T-cell (primary cell): ENCODE data around the gene HLCS. TPM values are rescaled to one million over a fixed set of nuclear protein-coding genes. Genes with fewer than 3 reads are reported as not detected.

Experiments
- ATAC-seq, 4 experiments: fragments of 200-7000 bp in 3 of 4; fragments of 150-1000 bp in 1 of 4; cut with Tn5 transposase; replicated peaks in 1 of 4; 1 replicate in 3 of 4; 2 replicates in 1 of 4; pipeline ENCODE4 v1.10.0; 2021; ENCODE audit warnings: moderate library complexity in 3 of 4, mild to moderate bottlenecking in 2 of 4, moderate number of reproducible peaks in 1 of 4
- CTCF ChIA-PET, 2 donors: fragments of 300-600 bp; sonication (Branson Sonifier 250); formaldehyde crosslinking; loops; one replicate each; lab custom pipeline; 2022; ENCODE audit warnings: antibody characterized with exemption in 2 of 2; lab: Charles Lee
- POLR2A ChIA-PET, 2 donors: fragments of 300-600 bp; sonication (Branson Sonifier 250); formaldehyde crosslinking; loops; one replicate each; lab custom pipeline; 2022; ENCODE audit warnings: antibody characterized with exemption in 2 of 2; lab: Charles Lee
- DNase-seq, 35 experiments: peaks; one replicate each; pipeline versions ENCODE4 v3.0.0 to v3.0.0-alpha.2; 2013 to 2023
- H3K27ac ChIP-seq: one replicate; pipeline ENCODE4 v1.5.1; 2013; ENCODE audit warnings: low read length
- H3K27me3 ChIP-seq, 2 experiments: replicated peaks in 1 of 2; 1 replicate in 1 of 2; 2 replicates in 1 of 2; pipeline versions ENCODE4 v1.6.1 to v1.7.0; 2013; ENCODE audit warnings: low read length in 1 of 2, mixed read lengths in 1 of 2; ENCODE audit not compliant: control insufficient read depth in 2 of 2, insufficient read depth in 2 of 2; ENCODE audit errors: extremely low read depth in 1 of 2
- H3K36me3 ChIP-seq, 2 donors: 1 replicate in 1 of 2; 2 replicates in 1 of 2; pipeline versions ENCODE4 v1.6.1 to v1.7.0; 2013; ENCODE audit warnings: low read length in 1 of 2; ENCODE audit not compliant: control insufficient read depth in 2 of 2, insufficient read depth in 1 of 2; ENCODE audit errors: extremely low read depth in 1 of 2
- H3K4me1 ChIP-seq, 2 experiments: 1 replicate in 1 of 2; 2 replicates in 1 of 2; pipeline versions ENCODE4 v1.6.1 to v1.7.0; 2013; ENCODE audit warnings: low read length in 2 of 2, mixed read lengths in 1 of 2; ENCODE audit not compliant: insufficient read depth in 2 of 2, control insufficient read depth in 1 of 2; ENCODE audit errors: extremely low read depth in 1 of 2
- H3K4me3 ChIP-seq, 2 donors: 1 replicate in 1 of 2; 2 replicates in 1 of 2; pipeline versions ENCODE4 v1.5.1 to v1.7.0; 2013; ENCODE audit warnings: mild to moderate bottlenecking in 2 of 2, low read length in 1 of 2, moderate library complexity in 1 of 2; ENCODE audit not compliant: control insufficient read depth in 1 of 2; ENCODE audit errors: extremely low read depth in 1 of 2
- H3K9me3 ChIP-seq: 2 replicates; pipeline ENCODE4 v1.7.0; 2013
- H3K27ac Mint-ChIP-seq, 2 donors: one replicate each; pipeline ENCODE4 v1.8.0; 2020 to 2021; ENCODE audit warnings: mild to moderate bottlenecking in 2 of 2, mixed read lengths in 2 of 2
- H3K27me3 Mint-ChIP-seq, 2 donors: one replicate each; pipeline ENCODE4 v1.8.0; 2021 to 2022; ENCODE audit warnings: mixed read lengths in 2 of 2
- H3K36me3 Mint-ChIP-seq: one replicate; pipeline ENCODE4 v1.8.0; 2021; ENCODE audit warnings: mixed read lengths
- H3K4me1 Mint-ChIP-seq, 3 donors: one replicate each; pipeline ENCODE4 v1.8.0; 2020 to 2022; ENCODE audit warnings: mixed read lengths in 3 of 3, mild to moderate bottlenecking in 1 of 3
- H3K4me3 Mint-ChIP-seq, 3 donors: one replicate each; pipeline ENCODE4 v1.8.0; 2020 to 2022; ENCODE audit warnings: mild to moderate bottlenecking in 3 of 3, mixed read lengths in 3 of 3, moderate library complexity in 3 of 3
- H3K9me3 Mint-ChIP-seq, 3 donors: one replicate each; pipeline ENCODE4 v1.8.0; 2020 to 2022; ENCODE audit warnings: mixed read lengths in 3 of 3
- WGBS: methylation state at CpG from one replicate; pipeline ENCODE4 v1.1.5; 2013; ENCODE audit warnings: missing lambda C conversion rate; ENCODE audit not compliant: insufficient coverage; 5-methylcytosine and 5-hydroxymethylcytosine counted together
- total RNA-seq, 35 experiments: library from RNA in 6 of 35; stranded (reverse) in 6 of 35; fragments of 120-200 nt in 1 of 35; gene quantifications; one replicate each; pipeline versions ENCODE4 v1.2.1 to v1.2.4 and lab custom pipeline; 2013 to 2026

HLCS gene
- total RNA-seq, 5 donors from 2014 or later (not counting 1 experiment from before 2014, with no cell fraction given): 13.0 to 15.6 (median 13.8) TPM

GRCh38 chr21:36706951-36707762, 259.3 kb downstream of the HLCS start:
- H3K36me3 Mint-ChIP-seq: no peaks in the 10 kb centered on the region
- CTCF ChIA-PET: no interaction called here
- H3K9me3 Mint-ChIP-seq: no peaks in the 10 kb centered on the region
- H3K4me1 Mint-ChIP-seq: peaks cover 37 to 48% (median 48%) of the 10 kb centered on the region in 3 donors
- 14% methylated on average over 22 of the region's 32 CpGs for WGBS
- no peaks in the 10 kb centered on the region for H3K9me3 ChIP-seq
- peaks cover 71 to 80% of the 10 kb centered on the region in 2 donors for H3K27me3 Mint-ChIP-seq
- H3K27ac Mint-ChIP-seq: no peak overlapping the region
- no peak overlapping the region for H3K27ac ChIP-seq
- ATAC-seq (no peak), DNase-seq (no peak)
- peaks cover 4 to 63% of the 10 kb centered on the region in 2 experiments for H3K4me1 ChIP-seq
- peak overlapping the region in 1 of 2 donors; percentile 44 for H3K4me3 ChIP-seq
- POLR2A ChIA-PET: no interaction called here
- peaks cover 27 to 85% of the 10 kb centered on the region in 2 experiments for H3K27me3 ChIP-seq
- no peaks in the 10 kb centered on the region for H3K36me3 ChIP-seq
- H3K4me3 Mint-ChIP-seq: peak overlapping the region in 2 of 3 donors; percentile 29 to 77

GRCh38 chr21:36706482-36706852, 260.0 kb downstream of the HLCS start:
- Histone ChIP-seq H3K4me1 (peaks cover 4 to 67% of the 10 kb centered on the region in 2 experiments), H3K36me3 (no peaks in the 10 kb centered on the region), H3K4me3 (peak overlapping the region in 1 of 2 donors; percentile 44), H3K27ac (no peak overlapping the region), H3K9me3 (no peaks in the 10 kb centered on the region), H3K27me3 (peaks cover 30 to 92% of the 10 kb centered on the region in 2 experiments)
- Mint-ChIP-seq H3K36me3 (no peaks in the 10 kb centered on the region), H3K27me3 (peaks cover 72 to 82% of the 10 kb centered on the region in 2 donors), H3K9me3 (no peaks in the 10 kb centered on the region), H3K4me3 (peak overlapping the region in 2 of 3 donors; percentile 29 to 77), H3K27ac (no peak overlapping the region), H3K4me1 (peaks cover 37 to 53% (median 52%) of the 10 kb centered on the region in 3 donors)
- ATAC-seq (no peak), DNase-seq (no peak)
- POLR2A ChIA-PET: no interaction called here
- CTCF ChIA-PET: no interaction called here
- WGBS: no CpG with 5 or more reads among the region's 13 CpGs

GRCh38 chr21:36705679-36706481, 260.6 kb downstream of the HLCS start:
- Mint-ChIP-seq H3K36me3 (no peaks in the 10 kb centered on the region), H3K27ac (peak overlapping the region in 1 of 2 donors; percentile 43), H3K4me1 (peaks cover 37 to 53% (median 53%) of the 10 kb centered on the region in 3 donors), H3K9me3 (no peaks in the 10 kb centered on the region), H3K4me3 (peak overlapping the region in 1 of 3 donors; percentile 77), H3K27me3 (peaks cover 68 to 80% of the 10 kb centered on the region in 2 donors)
- ATAC-seq (peak in 1 of 4 experiments; percentile 57), DNase-seq (peak in 2 of 35 experiments; percentile 12 to 13)
- peaks cover 7 to 71% of the 10 kb centered on the region in 2 experiments for H3K4me1 ChIP-seq
- no peak overlapping the region for H3K27ac ChIP-seq
- H3K9me3 ChIP-seq: no peaks in the 10 kb centered on the region
- ChIA-PET POLR2A (no interaction called here), CTCF (no interaction called here)
- 11% methylated on average over 10 of the region's 22 CpGs for WGBS
- no peaks in the 10 kb centered on the region for H3K36me3 ChIP-seq
- peaks cover 27 to 97% of the 10 kb centered on the region in 2 experiments for H3K27me3 ChIP-seq
- peak overlapping the region in 1 of 2 donors; percentile 44 for H3K4me3 ChIP-seq

- H3K27ac ChIP-seq: no peak overlapping the region
- Mint-ChIP-seq H3K27ac (no peak overlapping the region), H3K27me3 (peaks cover 70 to 80% of the 10 kb centered on the region in 2 donors), H3K36me3 (no peaks in the 10 kb centered on the region), H3K4me3 (peak overlapping the region in 2 of 3 donors; percentile 4 to 77), H3K9me3 (no peaks in the 10 kb centered on the region), H3K4me1 (peaks cover 43 to 56% (median 54%) of the 10 kb centered on the region in 3 donors)
- H3K36me3 ChIP-seq: no peaks in the 10 kb centered on the region
- ATAC-seq (no peak), DNase-seq (no peak)
- peak overlapping the region in 1 of 2 donors; percentile 27 for H3K4me3 ChIP-seq
- peaks cover 7 to 72% of the 10 kb centered on the region in 2 experiments for H3K4me1 ChIP-seq
- ChIA-PET CTCF (no interaction called here), POLR2A (no interaction called here)
- WGBS: 9% methylated on average over 15 of the region's 39 CpGs
- H3K27me3 ChIP-seq: peaks cover 27 to 98% of the 10 kb centered on the region in 2 experiments
- H3K9me3 ChIP-seq: no peaks in the 10 kb centered on the region
Measured at GRCh38 chr21:36704958-36705678, 261.4 kb downstream of the HLCS start.

- no peak overlapping the region for H3K27ac ChIP-seq
- ATAC-seq (no peak), DNase-seq (no peak)
- ChIA-PET POLR2A (no interaction called here), CTCF (no interaction called here)
- H3K4me3 ChIP-seq: peak overlapping the region in 1 of 2 donors; percentile 27
- H3K27me3 Mint-ChIP-seq: peaks cover 67 to 77% of the 10 kb centered on the region in 2 donors
- H3K4me1 Mint-ChIP-seq: peaks cover 44 to 53% (median 51%) of the 10 kb centered on the region in 3 donors
- no peaks in the 10 kb centered on the region for H3K9me3 ChIP-seq
- H3K27ac Mint-ChIP-seq: no peak overlapping the region
- H3K36me3 Mint-ChIP-seq: no peaks in the 10 kb centered on the region
- 4% methylated on average over 41 of the region's 49 CpGs for WGBS
- peaks cover 9 to 73% of the 10 kb centered on the region in 2 experiments for H3K4me1 ChIP-seq
- H3K4me3 Mint-ChIP-seq: peak overlapping the region in 1 of 3 donors; percentile 77
- H3K36me3 ChIP-seq: no peaks in the 10 kb centered on the region
- H3K9me3 Mint-ChIP-seq: no peaks in the 10 kb centered on the region
- peaks cover 27 to 97% of the 10 kb centered on the region in 2 experiments for H3K27me3 ChIP-seq
Measured at GRCh38 chr21:36704281-36704957, 262.1 kb downstream of the HLCS start.
